Osteocyte (in vitro differentiated cells): ENCODE results near the gene S100A10. TPM values are rescaled to one million over a fixed set of nuclear protein-coding genes. Genes with fewer than 3 reads are reported as not detected.

Experiments used
- DNase-seq: peaks from one replicate; pipeline ENCODE4 v3.0.0; 2021; ENCODE audit warnings: mixed read lengths; ENCODE audit not compliant: unreplicated experiment; ENCODE audit errors: extremely low spot score
- H3K27ac Mint-ChIP-seq: one replicate; pipeline ENCODE4 v1.8.0; 2021; ENCODE audit warnings: mild to moderate bottlenecking, mixed read lengths; ENCODE audit not compliant: unreplicated experiment
- H3K27me3 Mint-ChIP-seq: one replicate; pipeline ENCODE4 v1.8.0; 2021; ENCODE audit warnings: mixed read lengths; ENCODE audit not compliant: unreplicated experiment
- H3K36me3 Mint-ChIP-seq: one replicate; pipeline ENCODE4 v1.8.0; 2021; ENCODE audit warnings: mixed read lengths; ENCODE audit not compliant: unreplicated experiment
- H3K4me1 Mint-ChIP-seq: one replicate; pipeline ENCODE4 v1.8.0; 2021; ENCODE audit warnings: mixed read lengths; ENCODE audit not compliant: unreplicated experiment
- H3K4me3 Mint-ChIP-seq: one replicate; pipeline ENCODE4 v1.8.0; 2021; ENCODE audit warnings: mild to moderate bottlenecking, moderate library complexity, mixed read lengths; ENCODE audit not compliant: unreplicated experiment
- H3K9me3 Mint-ChIP-seq: one replicate; pipeline ENCODE4 v1.8.0; 2021; ENCODE audit warnings: mixed read lengths; ENCODE audit not compliant: unreplicated experiment
- total RNA-seq: library from RNA; stranded (reverse); gene quantifications from 2 replicates; pipeline ENCODE4 v1.2.1, GENCODE V29; 2021
- TF ChIP-seq, protein P1 (sequence below): fragments of 200-600 bp; sonication (generic); IDR thresholded peaks from 2 replicates; pipeline ENCODE4 v1.5.0; 2021; ENCODE audit warnings: antibody characterized with exemption, mild to moderate bottlenecking, moderate library complexity

S100A10 gene
- total RNA-seq, 1 donor from 2014 or later, result 234 TPM

DNA sequence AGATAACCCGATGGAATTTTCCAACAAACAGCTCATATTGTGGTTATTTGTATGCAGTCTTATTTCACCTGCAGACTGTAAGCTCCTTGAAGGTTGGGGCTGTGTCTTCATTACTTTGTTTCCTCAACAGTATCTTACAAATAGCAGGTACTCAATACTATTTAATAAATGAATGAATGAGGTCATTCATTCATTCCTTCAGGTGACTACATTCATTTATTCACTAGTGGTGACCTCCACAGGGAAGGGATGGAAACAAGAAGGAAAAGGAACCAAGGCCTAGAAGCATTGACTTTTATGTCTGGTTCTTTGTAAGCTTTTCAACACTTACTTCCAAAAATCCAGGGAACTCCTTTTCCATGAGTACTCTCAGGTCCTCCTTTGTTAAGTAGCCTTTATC is 7.9 kb downstream of the S100A10 start:
- Mint-ChIP-seq H3K4me1 (peaks cover 69% of the 10 kb centered on the region), H3K4me3 (no peak overlapping the region), H3K9me3 (no peaks in the 10 kb centered on the region), H3K27ac (no peak overlapping the region), H3K27me3 (no peaks in the 10 kb centered on the region), H3K36me3 (peaks cover 17% of the 10 kb centered on the region)
- TF ChIP-seq, protein P1, sequence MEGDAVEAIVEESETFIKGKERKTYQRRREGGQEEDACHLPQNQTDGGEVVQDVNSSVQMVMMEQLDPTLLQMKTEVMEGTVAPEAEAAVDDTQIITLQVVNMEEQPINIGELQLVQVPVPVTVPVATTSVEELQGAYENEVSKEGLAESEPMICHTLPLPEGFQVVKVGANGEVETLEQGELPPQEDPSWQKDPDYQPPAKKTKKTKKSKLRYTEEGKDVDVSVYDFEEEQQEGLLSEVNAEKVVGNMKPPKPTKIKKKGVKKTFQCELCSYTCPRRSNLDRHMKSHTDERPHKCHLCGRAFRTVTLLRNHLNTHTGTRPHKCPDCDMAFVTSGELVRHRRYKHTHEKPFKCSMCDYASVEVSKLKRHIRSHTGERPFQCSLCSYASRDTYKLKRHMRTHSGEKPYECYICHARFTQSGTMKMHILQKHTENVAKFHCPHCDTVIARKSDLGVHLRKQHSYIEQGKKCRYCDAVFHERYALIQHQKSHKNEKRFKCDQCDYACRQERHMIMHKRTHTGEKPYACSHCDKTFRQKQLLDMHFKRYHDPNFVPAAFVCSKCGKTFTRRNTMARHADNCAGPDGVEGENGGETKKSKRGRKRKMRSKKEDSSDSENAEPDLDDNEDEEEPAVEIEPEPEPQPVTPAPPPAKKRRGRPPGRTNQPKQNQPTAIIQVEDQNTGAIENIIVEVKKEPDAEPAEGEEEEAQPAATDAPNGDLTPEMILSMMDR, result no peak
- no peak for DNase-seq

DNA sequence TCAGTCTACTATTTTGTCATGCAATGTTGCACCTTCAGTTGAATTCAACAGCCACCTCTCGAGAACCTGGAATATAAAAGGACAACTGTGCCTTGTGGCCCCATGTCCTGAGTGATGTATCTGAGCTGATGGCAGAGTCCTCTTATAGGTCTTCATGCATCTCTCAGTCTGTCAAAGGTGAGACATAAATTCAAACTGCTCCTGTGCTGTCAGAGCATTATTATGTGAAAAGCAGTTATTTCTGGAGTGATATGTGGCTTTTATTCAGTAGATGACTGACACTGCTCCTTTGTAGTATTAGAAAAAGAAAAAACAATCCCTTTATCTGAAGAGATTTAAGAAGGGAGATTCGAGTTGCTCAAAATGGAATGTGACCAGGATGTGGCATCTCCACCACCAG is 8.4 kb downstream of the S100A10 start:
- TF ChIP-seq, protein P1, result no peak
- peaks cover 69% of the 10 kb centered on the region for H3K4me1 Mint-ChIP-seq
- no peaks in the 10 kb centered on the region for H3K27me3 Mint-ChIP-seq
- peaks cover 17% of the 10 kb centered on the region for H3K36me3 Mint-ChIP-seq
- DNase-seq, result no peak
- no peak overlapping the region for H3K27ac Mint-ChIP-seq
- no peaks in the 10 kb centered on the region for H3K9me3 Mint-ChIP-seq
- no peak overlapping the region for H3K4me3 Mint-ChIP-seq

DNA sequence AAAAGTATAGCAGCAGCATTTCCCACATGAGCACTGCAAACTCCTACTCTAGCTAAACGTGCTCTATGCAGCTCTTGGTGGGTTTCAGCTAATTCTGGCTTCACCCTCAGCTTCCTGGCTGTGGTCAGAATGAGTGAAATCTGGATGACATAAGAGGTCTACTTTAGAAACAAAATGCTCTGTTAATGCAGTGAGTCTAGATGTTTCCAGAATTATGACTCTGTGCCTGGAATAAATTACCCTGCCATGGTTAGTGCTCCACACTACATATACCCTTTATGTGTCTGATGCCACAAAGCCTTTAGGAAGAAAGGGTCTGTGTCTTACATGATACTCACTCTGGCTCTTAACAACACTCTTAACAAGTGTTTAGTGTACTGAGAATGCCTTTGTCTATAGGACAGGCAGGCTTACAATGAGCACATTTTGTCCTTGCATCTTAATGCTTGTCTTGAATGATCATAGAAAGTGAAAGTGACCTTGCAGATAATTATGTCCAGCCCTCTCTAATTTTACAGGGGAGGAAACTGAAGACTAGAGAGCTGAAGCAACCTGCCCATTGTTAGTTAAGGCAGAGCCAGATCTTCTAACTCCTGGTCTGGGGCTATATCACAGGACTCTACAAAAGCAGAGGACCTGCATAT is 9.2 kb downstream of the S100A10 start:
- H3K4me3 Mint-ChIP-seq, result no peak overlapping the region
- no peak for DNase-seq
- TF ChIP-seq, protein P1, result no peak
- H3K9me3 Mint-ChIP-seq, result no peaks in the 10 kb centered on the region
- H3K36me3 Mint-ChIP-seq, result peaks cover 17% of the 10 kb centered on the region
- H3K27ac Mint-ChIP-seq, result no peak overlapping the region
- peaks cover 66% of the 10 kb centered on the region for H3K4me1 Mint-ChIP-seq
- no peaks in the 10 kb centered on the region for H3K27me3 Mint-ChIP-seq

DNA sequence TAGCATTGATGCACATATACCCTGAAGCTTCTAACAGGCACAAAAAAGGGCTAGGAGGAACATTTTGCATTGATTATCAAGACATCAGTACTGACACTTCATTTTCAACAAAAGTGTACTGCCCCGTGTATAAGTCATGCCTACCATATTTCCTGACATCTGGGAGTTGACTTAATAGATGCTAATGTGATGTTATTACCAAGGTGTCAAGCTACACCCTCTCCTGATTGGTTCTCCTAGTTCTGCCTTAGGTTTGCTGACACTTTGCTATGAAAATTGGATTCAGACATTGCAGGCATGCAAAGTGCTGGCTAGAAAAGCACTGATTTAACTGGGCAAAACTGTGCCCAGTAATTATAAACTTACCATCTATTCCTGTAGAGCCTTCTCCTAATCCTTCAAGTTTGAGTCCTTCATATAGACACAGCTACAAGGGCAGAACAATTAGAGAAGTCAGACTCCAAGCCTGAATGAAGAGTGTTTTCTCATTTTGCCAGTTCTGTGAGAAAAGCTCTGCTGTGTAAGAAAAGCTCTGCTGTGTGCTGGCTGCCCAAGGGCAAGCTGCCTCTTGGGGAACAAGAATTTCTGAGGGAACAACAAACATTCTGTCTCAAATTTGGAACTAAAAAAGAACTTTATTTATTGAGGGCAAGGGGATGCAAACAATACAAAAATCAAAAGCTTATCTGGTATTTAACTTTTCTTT is 11.2 kb downstream of the S100A10 start:
- Mint-ChIP-seq H3K9me3 (no peaks in the 10 kb centered on the region), H3K4me1 (peaks cover 62% of the 10 kb centered on the region), H3K36me3 (peaks cover 17% of the 10 kb centered on the region), H3K4me3 (no peak overlapping the region), H3K27me3 (no peaks in the 10 kb centered on the region), H3K27ac (peak overlapping the region; percentile 58)
- no peak for DNase-seq
- TF ChIP-seq, protein P1, result no peak

DNA sequence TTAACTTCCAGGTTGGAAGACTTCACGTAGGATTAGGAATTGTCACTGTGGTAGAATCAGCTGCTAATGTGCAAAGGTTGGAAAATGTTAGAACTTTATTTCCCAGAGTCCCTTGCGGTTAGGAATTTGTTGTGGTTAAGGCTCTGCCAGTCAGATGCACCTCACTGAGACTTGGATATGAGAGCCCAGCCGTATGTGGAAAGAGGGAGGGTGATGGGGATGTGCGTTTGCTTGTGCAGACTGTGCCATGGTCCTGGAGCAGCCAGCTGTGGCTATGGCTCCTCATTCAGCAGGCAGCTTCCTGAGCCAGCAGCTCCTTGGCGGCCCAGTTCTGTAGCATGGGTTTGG is 12.5 kb downstream of the S100A10 start:
- H3K36me3 Mint-ChIP-seq, result peaks cover 17% of the 10 kb centered on the region
- peaks cover 68% of the 10 kb centered on the region for H3K4me1 Mint-ChIP-seq
- TF ChIP-seq, protein P1, result no peak
- no peaks in the 10 kb centered on the region for H3K27me3 Mint-ChIP-seq
- H3K27ac Mint-ChIP-seq, result peak overlapping the region; percentile 74
- H3K4me3 Mint-ChIP-seq, result peak overlapping the region; percentile 31
- H3K9me3 Mint-ChIP-seq, result no peaks in the 10 kb centered on the region
- DNase-seq, result no peak
